HG03439 (cell line): ENCODE data around the gene C9orf78.

ENCODE experiments used
- ATAC-seq: cut with Tn5 transposase; IDR thresholded peaks from one replicate; pipeline ENCODE4 v1.9.1; 2021; ENCODE audit warnings: mild to moderate bottlenecking, moderate library complexity; ENCODE audit not compliant: unreplicated experiment

Gene C9orf78

GRCh38 chr9:129868023-129868871 is 33.2 kb upstream of the C9orf78 start:
- no peak for ATAC-seq

GRCh38 chr9:129867136-129868022 is 32.3 kb upstream of the C9orf78 start:
- no peak for ATAC-seq

GRCh38 chr9:129866394-129867135 is 31.5 kb upstream of the C9orf78 start:
- no peak for ATAC-seq

- ATAC-seq = no peak
Measured at GRCh38 chr9:129865668-129866320, 30.7 kb upstream of the C9orf78 start.

GRCh38 chr9:129864991-129865647 is 30.0 kb upstream of the C9orf78 start:
- no peak for ATAC-seq

- ATAC-seq = no peak
Measured at GRCh38 chr9:129863059-129863690, 28.1 kb upstream of the C9orf78 start.

GRCh38 chr9:129861447-129861827 is 26.4 kb upstream of the C9orf78 start:
- ATAC-seq = no peak

GRCh38 chr9:129860653-129861446 is 25.8 kb upstream of the C9orf78 start:
- ATAC-seq = no peak

GRCh38 chr9:129858167-129858962 is 23.3 kb upstream of the C9orf78 start:
- ATAC-seq = no peak

GRCh38 chr9:129857207-129857606 is 22.1 kb upstream of the C9orf78 start:
- ATAC-seq = no peak

- ATAC-seq = no peak
Measured at GRCh38 chr9:129854588-129855110, 19.6 kb upstream of the C9orf78 start.

GRCh38 chr9:129853614-129854013 is 18.5 kb upstream of the C9orf78 start:
- ATAC-seq = no peak

- ATAC-seq = no peak
Measured at GRCh38 chr9:129852579-129852978, 17.5 kb upstream of the C9orf78 start.

GRCh38 chr9:129851821-129852220 is 16.7 kb upstream of the C9orf78 start:
- ATAC-seq = no peak

GRCh38 chr9:129850821-129851550 is 15.9 kb upstream of the C9orf78 start:
- ATAC-seq = no peak

GRCh38 chr9:129849901-129850300 is 14.8 kb upstream of the C9orf78 start:
- ATAC-seq = no peak
